GM18526 (cell line): ENCODE data around the gene SPPL2C.

Source experiments
- POLR2A ChIP-seq: IDR thresholded peaks from 3 replicates; pipeline ENCODE4 v1.6.1; 2011; ENCODE audit not compliant: insufficient read length; ENCODE audit errors: extremely low read depth

Gene SPPL2C

GRCh38 chr17:45886852-45887251, 42.2 kb downstream of the SPPL2C start:
- TF ChIP-seq POLR2A = no peak

GRCh38 chr17:45888392-45888791, 43.7 kb downstream of the SPPL2C start:
- TF ChIP-seq POLR2A = no peak

GRCh38 chr17:45889579-45889978, 44.9 kb downstream of the SPPL2C start:
- no peak for TF ChIP-seq POLR2A

- TF ChIP-seq POLR2A = no peak
Measured at GRCh38 chr17:45893725-45894021, 49.0 kb downstream of the SPPL2C start.

- no peak for TF ChIP-seq POLR2A
Measured at GRCh38 chr17:45894022-45894784, 49.5 kb downstream of the SPPL2C start, which contains the start of gene MAPT. MAPT (plus strand) TSS chr17:45894554; CDS start chr17:45962338, 67,784 bp downstream.

GRCh38 chr17:45895304-45895968, 50.8 kb downstream of the SPPL2C start:
- no peak for TF ChIP-seq POLR2A

GRCh38 chr17:45895969-45896785, 51.5 kb downstream of the SPPL2C start:
- no peak for TF ChIP-seq POLR2A
